ENCODE measurements around the gene RND1.

Gene RND1

GRCh38 chr12:48813465-48814261 lies 52.0 kb downstream of the RND1 start:
- peak overlapping the region; percentile 55 for H3K4me3 ChIP-seq (ENCODE audit: low read depth, low read length)

- H3K4me3 ChIP-seq (ENCODE audit: low read depth, low read length) = no peak overlapping the region
Measured at GRCh38 chr12:48812389-48812788, 53.3 kb downstream of the RND1 start.

GRCh38 chr12:48811437-48812090 lies 54.1 kb downstream of the RND1 start:
- no peak overlapping the region for H3K4me3 ChIP-seq (ENCODE audit: low read depth, low read length)

GRCh38 chr12:48810903-48811431 lies 54.7 kb downstream of the RND1 start:
- H3K4me3 ChIP-seq (ENCODE audit: low read depth, low read length) = no peak overlapping the region

GRCh38 chr12:48807981-48808380 lies 57.7 kb downstream of the RND1 start:
- H3K4me3 ChIP-seq (ENCODE audit: low read depth, low read length) = no peak overlapping the region

Measured in iPS-11a (cell line).